Lower leg skin (tissue), 3 donors: ENCODE data around the gene NAPA.

ENCODE experiments used
- CTCF ChIP-seq, 3 donors: fragments of 450-650 bp; IDR thresholded peaks; one replicate each; pipeline ENCODE4 v1.5.1; 2016; ENCODE audit warnings: antibody characterized with exemption in 3 of 3, mild to moderate bottlenecking in 3 of 3, moderate library complexity in 2 of 3
- POLR2A ChIP-seq, 2 donors: fragments of 450-650 bp; IDR thresholded peaks; one replicate each; pipeline ENCODE4 v1.6.1; 2016 to 2017; ENCODE audit warnings: antibody characterized with exemption in 2 of 2, mild to moderate bottlenecking in 1 of 2, moderate library complexity in 1 of 2

GRCh38 chr19:47495478-47496372 is 19.1 kb downstream of the NAPA start:
- TF ChIP-seq CTCF (IDR thresholded peaks at IDR 0.05) (no peak), POLR2A (IDR thresholded peaks at IDR 0.05) (no peak)
